Measurements from ENCODE around the gene CDKN1A.
"Not testable (repeated sequence)": the region's sequence is repeated elsewhere in the genome, so short reads cannot be mapped to it uniquely, and the experiment has no call there.

Gene CDKN1A

GRCh38 chr6:36699348-36699747 is 20.8 kb downstream of the CDKN1A start:
- no peak for DNase-seq

GRCh38 chr6:36700071-36700812 is 21.7 kb downstream of the CDKN1A start:
- DNase-seq: no peak

GRCh38 chr6:36700831-36701230 is 22.3 kb downstream of the CDKN1A start:
- no peak for DNase-seq

- DNase-seq: no peak
Measured at GRCh38 chr6:36701401-36701991, 23.0 kb downstream of the CDKN1A start.

GRCh38 chr6:36702656-36703055 is 24.1 kb downstream of the CDKN1A start:
- DNase-seq: no peak

- DNase-seq: no peak
Measured at GRCh38 chr6:36703081-36703606, 24.6 kb downstream of the CDKN1A start.

- no peak for DNase-seq
Measured at GRCh38 chr6:36703982-36704381, 25.5 kb downstream of the CDKN1A start.

- not testable (repeated sequence) for DNase-seq
Measured at GRCh38 chr6:36704961-36705577, 26.6 kb downstream of the CDKN1A start.

- DNase-seq: no peak
Measured at GRCh38 chr6:36706339-36706738, 27.8 kb downstream of the CDKN1A start.

- DNase-seq: no peak
Measured at GRCh38 chr6:36712816-36713215, 34.3 kb downstream of the CDKN1A start.

- DNase-seq: no peak
Measured at GRCh38 chr6:36713846-36714245, 35.3 kb downstream of the CDKN1A start.

- no peak for DNase-seq
Measured at GRCh38 chr6:36714511-36714910, 36.0 kb downstream of the CDKN1A start.

- no peak for DNase-seq
Measured at GRCh38 chr6:36715469-36715868, 37.0 kb downstream of the CDKN1A start.

- DNase-seq: no peak
Measured at GRCh38 chr6:36716476-36717093, 38.1 kb downstream of the CDKN1A start.

GRCh38 chr6:36717231-36717825 is 38.8 kb downstream of the CDKN1A start:
- DNase-seq: no peak

GRCh38 chr6:36717871-36718540 is 39.5 kb downstream of the CDKN1A start:
- DNase-seq: no peak

GRCh38 chr6:36718560-36718959 is 40.0 kb downstream of the CDKN1A start:
- no peak for DNase-seq

GRCh38 chr6:36719126-36719525 is 40.6 kb downstream of the CDKN1A start:
- DNase-seq: no peak

GRCh38 chr6:36720251-36721141 is 42.0 kb downstream of the CDKN1A start:
- no peak for DNase-seq

- DNase-seq: no peak
Measured at GRCh38 chr6:36721369-36722140, 43.0 kb downstream of the CDKN1A start.

- DNase-seq: no peak
Measured at GRCh38 chr6:36722365-36722764, 43.9 kb downstream of the CDKN1A start.
